Stimulated activated CD8-positive, alpha-beta memory T cell treated with anti-CD3 and anti-CD28 coated beads, Interleukin-12 subunit alpha, Interleukin-12 subunit beta, amount 100 ng/mL, for 24 hours (primary cell): Measurements from ENCODE around the gene ORMDL3.
"Not testable (repeated sequence)": the region's sequence is repeated elsewhere in the genome, so short reads cannot be mapped to it uniquely, and the experiment has no call there.

Experiments
- DNase-seq: peaks from one replicate; pipeline ENCODE4 v3.0.0-alpha.2; 2020; ENCODE audit errors: extremely low read depth

Gene ORMDL3

GRCh38 chr17:39924691-39925055 is 2.7 kb downstream of the ORMDL3 start:
- DNase-seq = no peak

- no peak for DNase-seq
Observed at GRCh38 chr17:39923836-39924690, 3.3 kb downstream of the ORMDL3 start.

- DNase-seq = no peak
Observed at GRCh38 chr17:39923230-39923629, 4.2 kb downstream of the ORMDL3 start.

GRCh38 chr17:39922006-39922405 is 5.4 kb downstream of the ORMDL3 start:
- no peak for DNase-seq

GRCh38 chr17:39921323-39921722 is 6.1 kb downstream of the ORMDL3 start:
- DNase-seq = no peak

- peak; percentile 39 for DNase-seq
Observed at GRCh38 chr17:39920218-39921210, 6.9 kb downstream of the ORMDL3 start.

- no peak for DNase-seq
Observed at GRCh38 chr17:39919087-39919683, 8.2 kb downstream of the ORMDL3 start.

- DNase-seq = no peak
Observed at GRCh38 chr17:39916918-39917317, 10.5 kb downstream of the ORMDL3 start.

GRCh38 chr17:39915559-39915958 is 11.8 kb downstream of the ORMDL3 start:
- DNase-seq = no peak

GRCh38 chr17:39913989-39914388 is 13.4 kb downstream of the ORMDL3 start:
- no peak for DNase-seq

- DNase-seq = no peak
Observed at GRCh38 chr17:39908789-39909352, 18.5 kb downstream of the ORMDL3 start.

GRCh38 chr17:39904990-39905288 is 22.5 kb downstream of the ORMDL3 start:
- no peak for DNase-seq

GRCh38 chr17:39903158-39903884 is 24.1 kb downstream of the ORMDL3 start:
- no peak for DNase-seq

- not testable (repeated sequence) for DNase-seq
Observed at GRCh38 chr17:39902027-39902426, 25.4 kb downstream of the ORMDL3 start.

GRCh38 chr17:39899215-39899614 is 28.2 kb downstream of the ORMDL3 start:
- no peak for DNase-seq

GRCh38 chr17:39898088-39898487 is 29.3 kb downstream of the ORMDL3 start:
- DNase-seq = no peak

GRCh38 chr17:39894681-39895376 is 32.6 kb downstream of the ORMDL3 start:
- no peak for DNase-seq

GRCh38 chr17:39889200-39889599 is 38.2 kb downstream of the ORMDL3 start:
- DNase-seq = no peak

GRCh38 chr17:39887078-39887477 is 40.3 kb downstream of the ORMDL3 start:
- no peak for DNase-seq

GRCh38 chr17:39886102-39886501 is 41.3 kb downstream of the ORMDL3 start:
- not testable (repeated sequence) for DNase-seq

GRCh38 chr17:39872751-39873150 is 54.6 kb downstream of the ORMDL3 start:
- DNase-seq = no peak
